K562 (cell line): ENCODE results near the gene SCAMP3. TPM values are rescaled to one million over a fixed set of nuclear protein-coding genes. Genes with fewer than 3 reads are reported as not detected.
A peak's percentile ranks its signal among the peaks of the same experiment; 100 is the strongest.

Experiments
- CBFA2T2 ChIP-seq: fragments of 450-650 bp; conservative IDR thresholded peaks from 2 replicates; pipeline ENCODE4 v1.6.1; 2017; ENCODE audit warnings: mild to moderate bottlenecking
- CUX1 ChIP-seq: fragments of 200-800 bp; sonication (Bioruptor generic); IDR thresholded peaks from 2 replicates; pipeline ENCODE4 v1.6.1; 2016; ENCODE audit warnings: missing genetic modification characterization, missing compliant biosample characterization
- EHMT2 ChIP-seq: fragments of 450-650 bp; IDR thresholded peaks from 2 replicates; pipeline ENCODE4 v1.6.1; 2018; ENCODE audit warnings: antibody characterized with exemption
- ETV5 ChIP-seq: sonication (generic); formaldehyde crosslinking; IDR thresholded peaks from 2 replicates; pipeline ENCODE4 v1.4.0; 2020; ENCODE audit warnings: low read depth, mild to moderate bottlenecking, missing genetic modification reagents
- FOXP1 ChIP-seq: sonication (generic); formaldehyde crosslinking; IDR thresholded peaks from 2 replicates; pipeline ENCODE4 v1.8.0; 2022; ENCODE audit warnings: mild to moderate bottlenecking, missing genetic modification reagents
- MTF1 ChIP-seq: fragments of 250-450 bp; sonication (Bioruptor Pico); IDR thresholded peaks from 2 replicates; pipeline ENCODE4 v1.9.0; 2021; ENCODE audit warnings: moderate library complexity, mild to moderate bottlenecking, inconsistent platforms, borderline replicate concordance
- MYBL2 ChIP-seq, 2 experiments: fragments of 450-650 bp in 1 of 2; sonication (generic) in 1 of 2; formaldehyde crosslinking in 1 of 2; IDR thresholded peaks; 2 replicates each; pipeline versions ENCODE4 v1.6.1 to v1.8.1; 2017 to 2022; ENCODE audit warnings: borderline replicate concordance in 1 of 2, inconsistent platforms in 1 of 2, low read depth in 1 of 2, mild to moderate bottlenecking in 1 of 2, missing genetic modification reagents in 1 of 2, moderate library complexity in 1 of 2
- RBM39 ChIP-seq: fragments of 200-400 bp; formaldehyde crosslinking; optimal IDR thresholded peaks from 2 replicates; pipeline ENCODE3; 2018; ENCODE audit warnings: low read depth, low read length
- RFX7 ChIP-seq: fragments of 250-450 bp; sonication (Bioruptor Pico); IDR thresholded peaks from 2 replicates; pipeline ENCODE4 v1.5.1; 2021; ENCODE audit warnings: mild to moderate bottlenecking
- SETDB1 ChIP-seq: IDR thresholded peaks from one replicate; pipeline ENCODE4 v1.6.1; 2012; ENCODE audit warnings: low read length, control low read depth, inconsistent platforms
- SMARCA4 ChIP-seq: fragments of 450-650 bp; IDR thresholded peaks from 2 replicates; pipeline ENCODE4 v1.6.1; 2016
- TAF1 ChIP-seq: IDR thresholded peaks from 2 replicates; pipeline ENCODE4 v1.6.1; 2011; ENCODE audit warnings: mild to moderate bottlenecking, low read length, moderate library complexity; ENCODE audit not compliant: insufficient read depth, control insufficient read depth, severe bottlenecking; ENCODE audit errors: extremely low read depth
- ZBTB9 ChIP-seq: fragments of 450-650 bp; formaldehyde crosslinking; IDR thresholded peaks from 2 replicates; pipeline ENCODE4 v1.4.0; 2020; ENCODE audit warnings: mild to moderate bottlenecking, moderate library complexity
- ZNF778 ChIP-seq: fragments of 450-650 bp; formaldehyde crosslinking; IDR thresholded peaks from 2 replicates; pipeline ENCODE4 v1.4.0; 2020; ENCODE audit warnings: mild to moderate bottlenecking, moderate library complexity
- ZNF785 ChIP-seq: fragments of 250-450 bp; sonication (Bioruptor Pico); IDR thresholded peaks from 2 replicates; pipeline ENCODE4 v1.4.0; 2020; ENCODE audit warnings: mild to moderate bottlenecking
- ZZZ3 ChIP-seq: fragments of 450-650 bp; IDR thresholded peaks from 2 replicates; pipeline ENCODE4 v1.6.1; 2016; ENCODE audit warnings: antibody characterized with exemption, mild to moderate bottlenecking, moderate library complexity
- polyA plus RNA-seq, 8 experiments: library from polyadenylated mRNA; depleted of rRNA in 4 of 8; stranded (reverse) in 5 of 8; unstranded in 3 of 8; fragments of >200 nt; fragmentation: Nextera tagmentation in 2 of 8; fragmentation: Illumina TruSeq in 1 of 8; extraction: Ambion mirVana in 2 of 8; extraction: Trizol in 1 of 8; gene quantifications; 2 replicates each; pipeline versions ENCODE4 v1.2.1 to v1.2.3, GENCODE V29; 2011 to 2014; ENCODE audit warnings: inconsistent platforms in 1 of 8, missing spikeins in 1 of 8
- total RNA-seq, 7 experiments: library from RNA; depleted of rRNA in 6 of 7; stranded (reverse); fragments of >200 nt in 6 of 7; fragmentation: Illumina TruSeq in 2 of 7; extraction: Trizol in 2 of 7; gene quantifications; 2 replicates each; pipeline versions ENCODE4 v1.2.1 to v1.2.3, GENCODE V29; 2011 to 2021; ENCODE audit warnings: low replicate concordance in 1 of 7
- TF ChIP-seq, protein P1 (sequence below): conservative IDR thresholded peaks from 2 replicates; pipeline ENCODE4 v1.6.1; 2011; ENCODE audit warnings: low read depth, mild to moderate bottlenecking, low read length; ENCODE audit not compliant: control insufficient read depth

The SCAMP3 gene
- total and polyA plus RNA-seq, 9 of the 15 experiments (the other 6 are each of a cell fraction or from before 2014, with no cell fraction given) = 14.2 to 131 (median 86.1) TPM

DNA sequence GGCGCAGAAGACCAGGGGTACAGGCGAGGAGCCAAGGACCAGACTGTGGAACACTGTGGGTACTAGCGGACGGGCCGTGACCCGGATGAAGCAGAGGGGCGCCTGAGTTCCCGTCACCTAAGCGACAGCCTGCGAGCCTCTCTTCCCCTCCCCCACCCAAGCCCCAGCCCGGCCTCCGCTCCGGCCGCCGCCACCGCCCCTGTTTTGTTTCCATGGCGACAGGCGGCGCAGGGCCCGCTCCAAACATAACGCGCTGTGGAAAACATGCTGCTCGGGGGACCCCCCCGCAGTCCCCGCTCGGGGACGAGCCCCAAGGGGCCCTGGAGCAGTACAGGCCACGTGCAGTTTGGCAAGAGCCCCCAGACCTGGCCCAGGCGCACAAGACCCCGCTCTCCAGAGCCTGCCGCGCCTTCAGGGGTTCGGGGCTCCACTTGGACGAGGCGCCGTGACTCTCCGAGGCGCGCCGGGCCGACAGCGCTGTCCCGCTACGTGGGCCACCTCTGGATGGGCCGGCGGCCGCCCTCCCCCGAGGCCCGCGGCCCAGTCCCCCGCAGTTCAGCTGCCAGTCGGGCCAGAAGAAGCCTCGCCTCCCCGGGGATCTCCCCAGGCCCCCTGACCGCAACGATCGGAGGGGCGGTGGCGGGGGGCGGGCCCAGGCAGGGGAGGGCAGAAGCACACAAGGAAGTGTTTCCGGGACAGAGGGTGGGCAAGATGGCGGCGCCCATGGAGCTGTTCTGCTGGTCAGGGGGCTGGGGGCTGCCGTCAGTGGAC, 53.4 kb downstream of the SCAMP3 start, which contains the start of gene MTX1 (continued):
- TF ChIP-seq CUX1 (CRISPR knock-in tag) (no peak), SMARCA4 (0 out of 2 replicates have a peak, but pooled peaks have one; percentile 26), ZNF785 (CRISPR knock-in tag) (no peak), ZNF778 (CRISPR knock-in tag) (no peak), ETV5 (CRISPR knock-in tag) (no peak), EHMT2 (no peak), RFX7 (CRISPR knock-in tag) (no peak), FOXP1 (no peak), ZZZ3 (no peak), SETDB1 (no peak), MYBL2 (IDR thresholded peaks at IDR 0.05; ENCODE audit: low read depth) (no peak), MYBL2 (CRISPR knock-in tag; IDR thresholded peaks at IDR 0.05; ENCODE audit: borderline replicate concordance) (no peak), RBM39 (no peak), CBFA2T2 (no peak), ZBTB9 (no peak; the same call in 1 of the 2 replicates), TAF1 (peak; percentile 81), MTF1 (CRISPR knock-in tag) (no peak)
- TF ChIP-seq, protein P1, sequence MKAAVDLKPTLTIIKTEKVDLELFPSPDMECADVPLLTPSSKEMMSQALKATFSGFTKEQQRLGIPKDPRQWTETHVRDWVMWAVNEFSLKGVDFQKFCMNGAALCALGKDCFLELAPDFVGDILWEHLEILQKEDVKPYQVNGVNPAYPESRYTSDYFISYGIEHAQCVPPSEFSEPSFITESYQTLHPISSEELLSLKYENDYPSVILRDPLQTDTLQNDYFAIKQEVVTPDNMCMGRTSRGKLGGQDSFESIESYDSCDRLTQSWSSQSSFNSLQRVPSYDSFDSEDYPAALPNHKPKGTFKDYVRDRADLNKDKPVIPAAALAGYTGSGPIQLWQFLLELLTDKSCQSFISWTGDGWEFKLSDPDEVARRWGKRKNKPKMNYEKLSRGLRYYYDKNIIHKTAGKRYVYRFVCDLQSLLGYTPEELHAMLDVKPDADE = peak; percentile 75
